Activated CD8-positive, alpha-beta memory T cell treated with anti-CD3 and anti-CD28 coated beads for 1 hour (primary cell): ENCODE results near the gene BIN2.
"Not testable (repeated sequence)": the region's sequence is repeated elsewhere in the genome, so short reads cannot be mapped to it uniquely, and the experiment has no call there.

ENCODE experiments used
- DNase-seq, 2 donors: peaks; one replicate each; pipeline ENCODE4 v3.0.0-alpha.2; 2020; ENCODE audit warnings: low read depth in 1 of 2; ENCODE audit errors: extremely low read depth in 1 of 2

Gene BIN2

DNA sequence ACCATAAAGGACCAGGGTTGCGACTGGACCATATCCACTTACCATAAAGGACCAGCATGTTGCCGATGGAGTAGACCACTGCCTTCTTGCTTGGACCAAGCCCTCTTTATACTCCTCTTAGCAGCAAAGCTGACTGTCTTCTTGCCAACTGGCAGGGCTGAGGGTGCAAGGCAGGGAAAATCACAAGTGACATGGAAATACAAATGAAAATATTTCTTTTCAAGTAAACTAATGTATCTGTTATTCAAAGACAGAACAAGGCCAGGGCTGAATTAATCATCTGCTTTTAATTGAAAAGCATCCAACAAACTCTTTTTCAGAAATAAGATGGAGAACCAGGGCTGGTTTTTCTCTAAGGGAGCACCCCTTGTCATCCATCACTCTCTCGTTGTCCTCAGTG is 22.6 kb upstream of the BIN2 start, which contains the start of gene CELA1:
CELA1 (minus strand) TSS at position 99 of the 400 bp plus-strand sequence; CDS start at position 58, 41 bp downstream.
- DNase-seq: no peak

GRCh38 chr12:51345681-51346080 is 21.7 kb upstream of the BIN2 start:
- no peak for DNase-seq

- DNase-seq: no peak
Measured at GRCh38 chr12:51343201-51343600, 19.2 kb upstream of the BIN2 start.

DNA sequence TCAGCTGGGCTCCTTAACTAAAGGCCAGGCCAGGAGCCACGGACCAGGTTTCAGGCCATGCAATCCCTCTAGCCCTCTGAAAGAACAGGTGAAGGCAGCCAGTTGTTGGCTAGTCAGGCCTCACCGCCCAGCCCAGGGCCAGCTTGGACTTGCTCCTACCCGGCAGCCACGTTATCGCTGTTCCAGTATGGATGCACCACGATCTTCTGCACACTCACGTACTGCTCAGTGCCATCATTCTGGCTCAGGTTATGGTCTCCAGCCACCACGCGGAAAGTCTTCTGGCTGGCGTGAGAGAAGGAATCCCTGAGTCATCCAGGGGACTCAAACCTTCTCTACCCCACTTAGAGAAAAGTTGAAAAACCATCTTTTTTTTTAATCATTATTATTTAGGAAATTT is 18.4 kb upstream of the BIN2 start:
- no peak for DNase-seq

GRCh38 chr12:51341251-51342007 is 17.5 kb upstream of the BIN2 start:
- DNase-seq: peak; percentile 33 to 51

GRCh38 chr12:51339750-51340149 is 15.8 kb upstream of the BIN2 start:
- DNase-seq: no peak

DNA sequence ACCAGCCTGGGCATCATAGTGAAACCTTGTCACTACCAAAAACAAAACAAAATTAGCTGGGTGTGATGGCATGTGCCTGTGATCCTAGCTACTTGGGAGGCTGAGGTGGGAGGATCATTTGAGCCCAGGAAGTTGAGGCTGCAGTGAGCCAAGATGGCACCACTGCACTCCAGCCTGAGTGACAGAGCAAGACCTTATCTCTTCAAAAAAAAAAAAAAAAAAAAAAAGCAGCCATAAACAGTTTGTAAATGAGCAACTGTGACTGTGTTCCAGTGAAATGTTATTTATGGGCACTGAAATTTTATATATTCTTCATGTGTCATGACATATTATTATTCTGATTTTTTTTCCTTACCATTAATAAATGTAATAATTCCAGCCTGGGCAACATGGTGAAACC is 13.4 kb upstream of the BIN2 start:
- not testable (repeated sequence) for DNase-seq

DNA sequence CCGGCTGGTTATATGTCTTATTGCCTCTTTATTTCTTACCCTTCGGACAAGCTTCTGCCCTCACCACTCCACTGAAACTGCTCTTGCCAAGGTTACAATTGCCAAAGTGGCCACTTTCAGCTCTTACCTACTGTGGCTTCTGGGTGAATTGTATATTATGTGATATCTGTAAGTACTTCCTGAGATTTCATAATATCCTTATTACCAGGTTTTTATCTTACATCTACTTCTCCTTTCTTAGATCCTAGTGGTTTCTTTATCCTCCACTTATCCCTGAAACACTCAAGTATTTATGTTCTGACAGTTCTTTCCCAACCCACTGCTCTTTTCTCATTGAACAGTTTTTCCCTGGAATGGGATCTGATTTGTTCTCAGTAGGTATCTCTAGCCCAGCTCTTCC is 12.0 kb upstream of the BIN2 start:
- DNase-seq: no peak

GRCh38 chr12:51334764-51335163 is 10.8 kb upstream of the BIN2 start:
- DNase-seq: no peak

GRCh38 chr12:51333536-51333935 is 9.6 kb upstream of the BIN2 start:
- no peak for DNase-seq

DNA sequence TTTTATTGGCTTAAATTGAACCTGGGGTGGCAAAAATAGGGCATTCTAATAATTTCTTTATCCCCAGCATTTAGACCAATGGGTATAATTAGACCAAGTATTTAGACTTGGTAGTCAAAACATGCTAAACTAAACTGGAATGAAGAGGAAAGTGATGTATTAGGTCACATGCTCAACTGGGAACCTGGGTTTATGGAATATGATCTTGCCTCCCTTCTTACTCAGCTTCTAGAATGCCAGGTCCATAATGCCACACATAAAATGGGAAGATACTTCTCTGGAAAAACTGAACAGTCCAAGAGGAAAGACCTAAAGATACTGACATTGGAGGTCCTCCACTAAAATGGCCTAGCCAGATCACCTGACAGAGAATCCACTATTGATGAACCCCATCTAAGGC is 6.2 kb upstream of the BIN2 start:
- no peak for DNase-seq

- no peak for DNase-seq
Measured at GRCh38 chr12:51329742-51330141, 5.8 kb upstream of the BIN2 start.

DNA sequence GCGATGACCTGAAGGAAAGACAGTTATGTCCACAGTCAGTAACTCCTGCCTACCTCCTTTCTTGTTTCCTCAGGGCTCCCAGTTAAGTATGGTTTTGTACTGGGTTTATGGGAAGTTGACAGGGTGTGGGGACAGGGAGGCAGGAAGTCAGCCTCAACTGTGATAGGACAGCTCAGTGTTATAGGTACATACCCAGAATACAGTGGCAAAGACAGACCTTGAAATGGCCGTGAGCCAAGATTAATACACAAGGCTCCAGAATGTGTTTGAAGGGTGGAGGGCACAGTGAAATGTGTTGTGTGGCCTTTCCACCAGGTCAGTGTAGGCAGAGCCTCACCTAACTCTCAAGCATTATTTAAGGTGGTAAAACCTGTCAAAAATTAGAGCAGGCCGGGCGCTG is 4.6 kb upstream of the BIN2 start:
- DNase-seq: no peak

DNA sequence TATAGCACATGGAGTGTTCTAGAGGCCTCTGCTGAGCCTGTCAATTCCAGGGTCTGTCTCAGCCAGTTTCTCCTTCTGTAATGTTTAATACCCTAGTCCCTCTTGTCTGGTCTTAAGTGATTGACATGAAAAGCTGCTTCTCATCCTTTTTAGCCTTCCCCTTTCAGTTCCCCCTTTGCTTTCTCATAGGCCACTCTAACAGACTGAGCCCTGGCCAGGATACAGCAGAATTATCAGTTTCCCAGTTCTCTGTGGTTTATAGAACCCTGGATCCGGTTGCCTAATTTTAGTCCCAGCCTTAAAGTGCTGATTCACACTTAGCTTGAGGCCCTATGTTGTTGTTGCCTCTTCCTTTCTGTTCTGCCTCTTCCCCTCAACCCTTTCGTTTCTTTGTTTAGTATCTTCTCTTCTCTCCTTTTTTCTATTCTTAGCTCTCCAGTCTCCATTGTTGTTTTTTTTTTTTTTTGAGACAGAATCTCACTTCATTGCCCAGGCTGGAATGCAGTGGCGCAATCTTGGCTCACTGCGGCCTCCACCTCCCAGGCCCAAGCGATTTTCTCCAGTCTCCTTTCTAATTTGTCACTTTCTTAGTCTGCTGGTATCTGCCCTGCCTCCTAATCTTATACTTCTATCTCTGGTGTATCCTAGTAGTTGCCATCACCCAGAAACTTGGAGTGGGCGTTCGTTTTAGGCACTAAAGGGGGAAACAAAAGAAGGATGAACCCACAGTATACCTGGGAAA is 2.9 kb upstream of the BIN2 start:
- no peak for DNase-seq

GRCh38 chr12:51324953-51325352 is 979 bp upstream of the BIN2 start:
- no peak for DNase-seq

GRCh38 chr12:51323317-51323960 is 535 bp downstream of the BIN2 start:
- peak; percentile 24 to 39 for DNase-seq

- no peak for DNase-seq
Measured at GRCh38 chr12:51322452-51322851, 1.5 kb downstream of the BIN2 start.

DNA sequence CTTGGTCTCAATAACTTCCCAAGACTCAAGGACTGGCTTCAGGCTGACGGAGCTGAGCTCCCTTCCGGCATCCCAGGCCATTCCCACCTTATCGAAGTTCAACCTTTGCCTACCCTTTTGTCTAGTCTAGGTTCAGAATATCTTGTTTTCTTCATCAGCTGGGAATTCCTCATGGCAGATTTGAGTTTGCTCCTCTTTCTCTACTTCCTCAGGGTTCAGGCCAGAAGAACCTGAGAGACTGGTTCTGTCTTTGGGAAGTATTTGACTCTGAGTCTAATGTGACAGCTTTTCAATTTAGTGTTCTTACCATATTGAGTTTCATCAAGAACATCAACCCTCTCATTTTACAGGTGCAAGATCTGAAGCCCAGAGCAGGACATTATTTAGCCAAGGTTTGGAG is 2.1 kb downstream of the BIN2 start:
- no peak for DNase-seq

DNA sequence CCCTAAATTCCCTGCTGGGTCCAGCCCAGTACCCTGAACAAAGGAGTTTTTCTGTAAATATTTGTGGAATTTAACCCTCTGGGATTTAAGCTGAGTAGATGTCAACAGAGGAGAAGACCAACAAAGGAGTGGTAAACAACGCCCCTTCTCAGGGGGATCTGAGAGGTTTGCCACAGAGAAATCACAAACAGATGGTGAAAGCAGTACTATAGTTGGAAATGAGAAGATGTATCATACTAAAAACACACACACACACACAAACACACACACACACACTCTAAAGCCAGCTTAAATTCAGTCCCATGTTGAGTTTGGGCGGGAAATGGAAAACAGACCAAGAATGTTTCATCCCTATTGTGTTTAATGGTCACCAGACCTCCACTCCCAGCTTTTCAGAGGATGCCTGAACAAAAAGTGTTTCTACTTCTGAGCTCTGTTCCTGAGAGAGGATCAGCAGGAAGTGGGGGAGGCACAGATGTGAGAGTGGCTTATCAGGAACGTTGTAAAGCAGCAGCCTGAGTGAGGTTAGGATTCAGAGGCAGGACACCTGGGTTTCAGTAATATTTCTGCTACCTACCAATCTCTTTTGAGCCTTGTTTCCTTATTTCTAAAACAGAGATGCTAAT is 3.2 kb downstream of the BIN2 start:
- DNase-seq: no peak

DNA sequence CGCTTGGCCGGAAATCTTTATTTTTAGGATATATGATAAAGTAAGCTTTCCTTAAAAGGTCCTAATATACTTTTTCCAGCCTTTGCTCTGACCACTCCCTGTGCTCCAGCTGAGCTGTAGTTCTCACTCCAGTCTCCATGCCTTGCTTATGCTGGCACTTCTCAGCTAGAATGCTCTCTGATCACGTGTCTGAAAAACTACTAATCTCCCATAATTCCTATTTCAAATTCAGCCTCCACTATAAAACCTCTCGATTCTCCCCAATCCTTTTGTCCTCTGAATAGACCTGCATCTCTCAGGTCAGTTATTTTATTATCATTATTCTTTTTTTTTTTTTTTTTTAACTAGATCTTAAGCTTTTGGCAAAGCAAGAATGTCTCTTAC is 3.7 kb downstream of the BIN2 start:
- no peak for DNase-seq

GRCh38 chr12:51318846-51319599 is 5.0 kb downstream of the BIN2 start:
- DNase-seq: no peak
